Mammary epithelial cell (primary cell): ENCODE data around the gene SRC.

ENCODE experiments used
- EZH2 ChIP-seq: IDR thresholded peaks from 2 replicates; pipeline ENCODE4 v1.6.1; 2012; ENCODE audit warnings: low read length, inconsistent platforms, borderline replicate concordance
- TF ChIP-seq, protein P1 (sequence below), 2 donors: IDR thresholded peaks in 1 of 2; conservative IDR thresholded peaks in 1 of 2; 2 replicates each; pipeline ENCODE4 v1.5.1; 2011 to 2012; ENCODE audit warnings: inconsistent platforms in 2 of 2, low read length in 2 of 2, mild to moderate bottlenecking in 2 of 2, control low read depth in 1 of 2, low read depth in 1 of 2; ENCODE audit not compliant: insufficient read depth in 1 of 2; ENCODE audit errors: extremely low read depth in 1 of 2

DNA sequence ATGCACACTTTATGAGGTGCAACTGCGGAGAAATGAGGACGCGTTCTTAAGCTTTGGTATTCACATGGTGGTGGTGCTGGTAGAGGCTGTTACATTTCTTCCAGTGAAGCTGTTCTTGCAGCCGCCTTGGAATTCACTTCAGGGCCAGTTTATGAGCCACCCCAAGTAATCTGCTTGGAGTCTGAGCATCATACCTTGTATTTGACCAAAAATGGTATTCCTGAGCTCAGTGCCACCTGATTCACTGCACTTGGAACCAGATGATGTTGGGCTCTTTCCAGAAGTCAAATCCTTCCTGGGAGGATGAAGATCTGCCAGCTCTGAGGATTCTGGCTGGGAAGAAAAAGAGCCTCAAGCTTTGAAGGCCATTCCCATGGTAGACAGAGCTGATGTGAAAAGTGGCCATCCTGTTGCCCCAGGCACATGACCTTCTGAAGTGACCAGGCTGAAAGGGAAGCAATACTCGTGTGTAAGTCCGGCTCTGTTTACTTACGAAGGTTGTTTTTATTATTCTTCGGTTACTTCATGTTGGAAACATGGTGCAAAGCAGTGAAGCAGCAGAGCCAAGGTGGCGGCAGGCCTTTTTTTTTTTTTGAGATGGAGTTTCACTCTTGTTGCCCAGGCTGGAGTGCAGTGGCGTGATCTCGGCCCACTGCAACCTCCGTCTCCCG lies 48.7 kb upstream of the SRC start:
- TF ChIP-seq, protein P1, sequence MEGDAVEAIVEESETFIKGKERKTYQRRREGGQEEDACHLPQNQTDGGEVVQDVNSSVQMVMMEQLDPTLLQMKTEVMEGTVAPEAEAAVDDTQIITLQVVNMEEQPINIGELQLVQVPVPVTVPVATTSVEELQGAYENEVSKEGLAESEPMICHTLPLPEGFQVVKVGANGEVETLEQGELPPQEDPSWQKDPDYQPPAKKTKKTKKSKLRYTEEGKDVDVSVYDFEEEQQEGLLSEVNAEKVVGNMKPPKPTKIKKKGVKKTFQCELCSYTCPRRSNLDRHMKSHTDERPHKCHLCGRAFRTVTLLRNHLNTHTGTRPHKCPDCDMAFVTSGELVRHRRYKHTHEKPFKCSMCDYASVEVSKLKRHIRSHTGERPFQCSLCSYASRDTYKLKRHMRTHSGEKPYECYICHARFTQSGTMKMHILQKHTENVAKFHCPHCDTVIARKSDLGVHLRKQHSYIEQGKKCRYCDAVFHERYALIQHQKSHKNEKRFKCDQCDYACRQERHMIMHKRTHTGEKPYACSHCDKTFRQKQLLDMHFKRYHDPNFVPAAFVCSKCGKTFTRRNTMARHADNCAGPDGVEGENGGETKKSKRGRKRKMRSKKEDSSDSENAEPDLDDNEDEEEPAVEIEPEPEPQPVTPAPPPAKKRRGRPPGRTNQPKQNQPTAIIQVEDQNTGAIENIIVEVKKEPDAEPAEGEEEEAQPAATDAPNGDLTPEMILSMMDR (conservative IDR thresholded peaks at IDR 0.05 in 1 of 2, IDR thresholded peaks at IDR 0.05 in 1 of 2; ENCODE audit: extremely low read depth in 1 of 2, insufficient read depth in 1 of 2, low read depth in 1 of 2, low read length in 2 of 2), result no peak
- no peak for TF ChIP-seq EZH2
